ENCODE measurements around the gene UROC1.

The UROC1 gene

DNA sequence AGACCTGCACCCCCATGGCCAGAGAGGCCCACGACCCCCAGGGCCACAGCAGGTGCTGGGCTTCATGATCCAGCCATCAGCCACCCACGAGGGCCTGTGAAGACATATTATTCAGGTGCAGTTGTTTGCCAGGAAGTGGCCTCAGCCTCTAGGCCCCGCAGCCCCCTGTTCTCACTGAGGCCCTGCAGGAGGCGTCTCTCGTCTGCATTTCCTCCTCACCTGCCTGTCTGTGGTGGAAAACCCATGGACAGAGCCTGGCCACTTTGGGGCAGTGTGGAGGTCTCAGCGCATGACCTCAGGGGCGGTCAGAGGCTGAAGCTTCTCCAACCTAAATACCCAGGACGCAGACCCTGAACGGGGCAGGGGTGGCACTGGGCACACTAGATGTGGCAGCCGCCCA is 18.6 kb downstream of the UROC1 start:
- no peak for TF ChIP-seq SIN3A (IDR thresholded peaks at IDR 0.05; ENCODE audit: borderline replicate concordance, insufficient read depth, low read length)
- TF ChIP-seq FOXP2 (optimal IDR thresholded peaks at IDR 0.05; ENCODE audit: borderline replicate concordance, extremely low read depth, extremely low read length, insufficient read depth), result no peak
- TF ChIP-seq, protein P1, sequence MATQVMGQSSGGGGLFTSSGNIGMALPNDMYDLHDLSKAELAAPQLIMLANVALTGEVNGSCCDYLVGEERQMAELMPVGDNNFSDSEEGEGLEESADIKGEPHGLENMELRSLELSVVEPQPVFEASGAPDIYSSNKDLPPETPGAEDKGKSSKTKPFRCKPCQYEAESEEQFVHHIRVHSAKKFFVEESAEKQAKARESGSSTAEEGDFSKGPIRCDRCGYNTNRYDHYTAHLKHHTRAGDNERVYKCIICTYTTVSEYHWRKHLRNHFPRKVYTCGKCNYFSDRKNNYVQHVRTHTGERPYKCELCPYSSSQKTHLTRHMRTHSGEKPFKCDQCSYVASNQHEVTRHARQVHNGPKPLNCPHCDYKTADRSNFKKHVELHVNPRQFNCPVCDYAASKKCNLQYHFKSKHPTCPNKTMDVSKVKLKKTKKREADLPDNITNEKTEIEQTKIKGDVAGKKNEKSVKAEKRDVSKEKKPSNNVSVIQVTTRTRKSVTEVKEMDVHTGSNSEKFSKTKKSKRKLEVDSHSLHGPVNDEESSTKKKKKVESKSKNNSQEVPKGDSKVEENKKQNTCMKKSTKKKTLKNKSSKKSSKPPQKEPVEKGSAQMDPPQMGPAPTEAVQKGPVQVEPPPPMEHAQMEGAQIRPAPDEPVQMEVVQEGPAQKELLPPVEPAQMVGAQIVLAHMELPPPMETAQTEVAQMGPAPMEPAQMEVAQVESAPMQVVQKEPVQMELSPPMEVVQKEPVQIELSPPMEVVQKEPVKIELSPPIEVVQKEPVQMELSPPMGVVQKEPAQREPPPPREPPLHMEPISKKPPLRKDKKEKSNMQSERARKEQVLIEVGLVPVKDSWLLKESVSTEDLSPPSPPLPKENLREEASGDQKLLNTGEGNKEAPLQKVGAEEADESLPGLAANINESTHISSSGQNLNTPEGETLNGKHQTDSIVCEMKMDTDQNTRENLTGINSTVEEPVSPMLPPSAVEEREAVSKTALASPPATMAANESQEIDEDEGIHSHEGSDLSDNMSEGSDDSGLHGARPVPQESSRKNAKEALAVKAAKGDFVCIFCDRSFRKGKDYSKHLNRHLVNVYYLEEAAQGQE (IDR thresholded peaks at IDR 0.05; ENCODE audit: insufficient read depth in 1 of 2, low read depth in 2 of 2, low read length in 2 of 2), result no peak
- TF ChIP-seq TAF1 (IDR thresholded peaks at IDR 0.05; ENCODE audit: borderline replicate concordance, insufficient read depth, low read length), result no peak

DNA sequence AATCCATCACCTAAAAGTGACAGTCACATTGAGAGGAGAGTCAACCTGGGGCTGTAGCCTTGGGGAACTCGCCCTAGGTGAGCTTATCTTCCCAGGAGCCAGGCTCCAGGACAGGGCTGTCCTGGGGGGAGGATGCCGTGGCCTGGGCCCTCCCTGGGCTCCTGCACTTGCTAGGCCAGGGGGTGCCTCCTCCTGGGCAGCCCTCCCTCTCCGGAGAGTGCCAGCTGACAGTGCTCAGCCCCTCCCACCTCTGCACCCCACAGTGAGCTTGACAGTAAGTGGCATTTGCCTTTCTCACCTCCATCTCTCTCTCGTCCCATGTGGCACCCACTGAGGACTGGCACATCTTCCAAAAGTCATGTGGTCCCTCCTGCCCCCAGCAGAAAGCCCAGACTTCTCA is 19.1 kb downstream of the UROC1 start:
- TF ChIP-seq FOXP2 (optimal IDR thresholded peaks at IDR 0.05; ENCODE audit: borderline replicate concordance, extremely low read depth, extremely low read length, insufficient read depth) (no peak), TAF1 (IDR thresholded peaks at IDR 0.05; ENCODE audit: borderline replicate concordance, insufficient read depth, low read length) (no peak), SIN3A (IDR thresholded peaks at IDR 0.05; ENCODE audit: borderline replicate concordance, insufficient read depth, low read length) (no peak), POLR2AphosphoS5 (IDR thresholded peaks at IDR 0.05; ENCODE audit: low read depth, low read length) (no peak)
- TF ChIP-seq, protein P1 (IDR thresholded peaks at IDR 0.05; ENCODE audit: insufficient read depth in 1 of 2, low read depth in 2 of 2, low read length in 2 of 2), result no peak

DNA sequence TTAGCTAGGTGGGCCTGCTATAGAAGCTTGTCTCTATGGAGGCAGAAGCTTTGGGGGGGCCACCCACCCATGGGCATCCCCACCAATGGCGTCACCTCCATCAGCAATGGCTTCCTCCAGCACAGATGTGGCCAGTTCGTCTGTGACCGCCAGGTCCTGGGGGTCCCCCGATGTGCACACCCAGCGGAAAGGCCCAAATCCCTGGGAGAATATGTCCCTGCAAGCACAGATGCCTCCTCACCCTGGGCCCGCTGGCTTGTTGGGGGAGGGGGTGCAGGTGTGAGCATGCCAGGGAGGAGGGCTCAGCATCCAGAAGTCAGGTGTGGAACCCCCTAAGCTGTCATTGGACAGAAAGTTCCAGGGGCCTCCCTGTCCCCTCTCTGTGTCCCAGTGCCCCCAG is 19.6 kb downstream of the UROC1 start:
- TF ChIP-seq, protein P1 (IDR thresholded peaks at IDR 0.05; ENCODE audit: insufficient read depth in 1 of 2, low read depth in 2 of 2, low read length in 2 of 2), result no peak
- TF ChIP-seq POLR2AphosphoS5 (IDR thresholded peaks at IDR 0.05; ENCODE audit: low read depth, low read length) (no peak), FOXP2 (optimal IDR thresholded peaks at IDR 0.05; ENCODE audit: borderline replicate concordance, extremely low read depth, extremely low read length, insufficient read depth) (no peak), SIN3A (IDR thresholded peaks at IDR 0.05; ENCODE audit: borderline replicate concordance, insufficient read depth, low read length) (no peak), TAF1 (IDR thresholded peaks at IDR 0.05; ENCODE audit: borderline replicate concordance, insufficient read depth, low read length) (no peak)

DNA sequence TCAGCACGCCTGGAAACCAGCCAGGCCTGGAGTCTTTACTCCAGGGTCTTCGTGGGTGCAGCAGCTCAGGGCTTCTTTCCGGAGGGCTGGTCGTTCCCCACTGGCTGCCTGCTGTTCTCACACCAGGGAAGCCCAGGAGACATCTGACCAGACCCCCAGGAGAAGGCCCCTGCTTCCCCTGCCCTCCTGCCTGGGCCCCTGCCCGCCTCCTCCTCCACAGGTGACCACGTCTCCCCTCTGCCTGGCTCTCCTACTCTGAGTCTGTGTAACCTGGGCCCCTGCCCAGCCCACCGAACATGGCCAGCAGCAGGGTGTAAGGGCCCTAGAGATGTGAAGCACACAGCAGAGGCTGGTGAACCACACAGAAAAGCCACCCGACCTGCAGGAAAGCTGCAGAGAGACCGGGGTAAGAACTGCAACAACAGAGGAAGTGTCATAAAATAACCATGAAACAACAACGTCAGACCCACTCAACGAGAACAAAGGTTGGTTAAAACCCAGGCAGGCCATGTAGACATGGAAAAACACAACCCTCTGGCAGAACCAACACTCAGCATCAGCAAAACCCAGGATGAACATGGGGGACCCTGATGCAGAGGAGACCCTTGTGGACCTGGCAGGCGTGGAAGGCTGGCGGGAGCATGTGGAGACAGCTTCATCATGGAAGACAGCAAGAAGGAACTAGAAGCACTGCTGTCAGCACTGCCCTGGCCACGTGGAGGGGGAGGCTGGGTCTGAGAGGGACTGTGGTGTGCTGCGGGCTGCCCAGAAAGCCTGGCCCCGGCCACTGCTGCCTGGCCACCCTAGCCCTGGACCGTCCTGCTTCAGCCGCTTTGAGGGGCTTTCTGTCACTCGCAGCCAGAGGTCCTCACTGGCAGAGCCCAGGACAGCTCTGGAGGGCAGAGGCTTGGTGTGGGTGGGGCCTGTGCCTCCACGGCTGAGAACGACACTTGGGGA is 20.4 kb downstream of the UROC1 start:
- TF ChIP-seq FOXP2 (optimal IDR thresholded peaks at IDR 0.05; ENCODE audit: borderline replicate concordance, extremely low read depth, extremely low read length, insufficient read depth) (no peak), TAF1 (IDR thresholded peaks at IDR 0.05; ENCODE audit: borderline replicate concordance, insufficient read depth, low read length) (no peak), SIN3A (IDR thresholded peaks at IDR 0.05; ENCODE audit: borderline replicate concordance, insufficient read depth, low read length) (no peak), POLR2AphosphoS5 (IDR thresholded peaks at IDR 0.05; ENCODE audit: low read depth, low read length) (no peak)
- TF ChIP-seq, protein P1 (IDR thresholded peaks at IDR 0.05; ENCODE audit: insufficient read depth in 1 of 2, low read depth in 2 of 2, low read length in 2 of 2), result no peak

All from PFSK-1 (cell line).